DOHH2 (cell line): ENCODE data around the gene PTPN21.

Source experiments
- H3F3A ChIP-seq: fragments of 200-600 bp; sonication (generic), shearing (Covaris generic); 2 replicates; pipeline ENCODE4 v1.6.0; 2016; ENCODE audit warnings: antibody characterized with exemption, mild to moderate bottlenecking; ENCODE audit not compliant: control insufficient read depth, insufficient read depth
- H3K27ac ChIP-seq: fragments of 200-600 bp; sonication (generic); 2 replicates; pipeline ENCODE4 v1.5.1; 2014; ENCODE audit warnings: low read depth, mild to moderate bottlenecking, low read length, moderate library complexity
- H3K27me3 ChIP-seq: fragments of 200-600 bp; sonication (generic); 2 replicates; pipeline ENCODE4 v1.6.1; 2014; ENCODE audit warnings: mild to moderate bottlenecking, low read length, mixed read lengths; ENCODE audit not compliant: control insufficient read depth
- H3K36me3 ChIP-seq: fragments of 200-600 bp; sonication (generic); 2 replicates; pipeline ENCODE4 v1.6.1; 2014; ENCODE audit warnings: mild to moderate bottlenecking, low read length, moderate library complexity, mixed read lengths; ENCODE audit not compliant: control insufficient read depth
- H3K4me1 ChIP-seq: fragments of 200-600 bp; sonication (generic); 2 replicates; pipeline ENCODE4 v1.6.1; 2014; ENCODE audit warnings: mild to moderate bottlenecking, low read length, mixed read lengths; ENCODE audit not compliant: control insufficient read depth
- H3K4me2 ChIP-seq: fragments of 200-600 bp; sonication (generic); 2 replicates; pipeline ENCODE4 v1.6.0; 2014; ENCODE audit warnings: mild to moderate bottlenecking, low read length, moderate library complexity
- H3K4me3 ChIP-seq: fragments of 200-600 bp; sonication (generic); 2 replicates; pipeline ENCODE4 v1.5.1; 2014; ENCODE audit warnings: mild to moderate bottlenecking, low read length, mixed read lengths
- H3K79me2 ChIP-seq: fragments of 200-600 bp; sonication (generic); 2 replicates; pipeline ENCODE4 v1.6.1; 2014; ENCODE audit warnings: mild to moderate bottlenecking, low read length, mixed read lengths; ENCODE audit not compliant: control insufficient read depth
- H3K9me2 ChIP-seq: fragments of 200-600 bp; sonication (generic); replicated peaks from 2 replicates; pipeline ENCODE4 v1.6.1; 2014; ENCODE audit warnings: mild to moderate bottlenecking, low read length, mixed read lengths; ENCODE audit not compliant: control insufficient read depth
- H3K9me3 ChIP-seq: fragments of 200-600 bp; sonication (generic); 2 replicates; pipeline ENCODE4 v1.6.1; 2014; ENCODE audit warnings: antibody characterized with exemption, low read length, mixed read lengths; ENCODE audit not compliant: control insufficient read depth, insufficient read depth
- H4K20me1 ChIP-seq: fragments of 200-600 bp; sonication (generic); 2 replicates; pipeline ENCODE4 v1.6.0; 2014; ENCODE audit warnings: low read depth, mild to moderate bottlenecking, antibody characterized with exemption, low read length, moderate library complexity; ENCODE audit not compliant: control insufficient read depth, insufficient read depth
- CTCF ChIP-seq: fragments of 200-600 bp; sonication (generic); IDR thresholded peaks from one replicate; pipeline ENCODE4 v1.5.1; 2014; ENCODE audit warnings: antibody characterized with exemption, mild to moderate bottlenecking, low read depth, low read length; ENCODE audit not compliant: poor library complexity, severe bottlenecking
- EZH2phosphoT487 ChIP-seq: fragments of 200-600 bp; sonication (generic); IDR thresholded peaks from 2 replicates; pipeline ENCODE4 v1.6.1; 2017; ENCODE audit warnings: borderline replicate concordance, mild to moderate bottlenecking, antibody characterized with exemption, low read length, moderate library complexity, mixed read lengths

The PTPN21 gene

GRCh38 chr14:88546621-88547385, 8.0 kb downstream of the PTPN21 start:
- Histone ChIP-seq H3K4me2 (no peak overlapping the region), H3F3A (no peaks in the 10 kb centered on the region), H3K27ac (no peak overlapping the region), H3K9me2 (no peaks in the 10 kb centered on the region), H3K4me3 (no peak overlapping the region), H3K4me1 (no peaks in the 10 kb centered on the region), H3K36me3 (no peaks in the 10 kb centered on the region), H4K20me1 (no peaks in the 10 kb centered on the region), H3K27me3 (0 out of 2 replicates have a peak, but pooled peaks cover 4% of the 10 kb centered on the region), H3K79me2 (no peaks in the 10 kb centered on the region), H3K9me3 (no peaks in the 10 kb centered on the region)
- TF ChIP-seq EZH2phosphoT487 (no peak), CTCF (no peak)

GRCh38 chr14:88545256-88545655, 9.6 kb downstream of the PTPN21 start:
- Histone ChIP-seq H3K36me3 (no peaks in the 10 kb centered on the region), H3K27ac (no peak overlapping the region), H3K4me1 (no peaks in the 10 kb centered on the region), H3K79me2 (no peaks in the 10 kb centered on the region), H3K27me3 (0 out of 2 replicates have a peak, but pooled peaks cover 4% of the 10 kb centered on the region), H3F3A (no peaks in the 10 kb centered on the region), H3K9me3 (no peaks in the 10 kb centered on the region), H3K9me2 (no peaks in the 10 kb centered on the region), H3K4me3 (no peak overlapping the region), H4K20me1 (no peaks in the 10 kb centered on the region), H3K4me2 (no peak overlapping the region)
- TF ChIP-seq EZH2phosphoT487 (no peak), CTCF (no peak)

GRCh38 chr14:88542857-88543795, 11.7 kb downstream of the PTPN21 start:
- TF ChIP-seq CTCF (no peak), EZH2phosphoT487 (no peak)
- H3K4me1 ChIP-seq = no peaks in the 10 kb centered on the region
- 0 out of 2 replicates have a peak, but pooled peaks cover 3% of the 10 kb centered on the region for H3K27me3 ChIP-seq
- no peaks in the 10 kb centered on the region for H3K79me2 ChIP-seq
- H3F3A ChIP-seq = no peaks in the 10 kb centered on the region
- no peak overlapping the region for H3K27ac ChIP-seq
- H3K4me2 ChIP-seq = no peak overlapping the region
- H3K9me3 ChIP-seq = no peaks in the 10 kb centered on the region
- no peaks in the 10 kb centered on the region for H3K36me3 ChIP-seq
- no peaks in the 10 kb centered on the region for H3K9me2 ChIP-seq
- H3K4me3 ChIP-seq = no peak overlapping the region
- no peaks in the 10 kb centered on the region for H4K20me1 ChIP-seq
